SK-N-MC (cell line): Measurements from ENCODE around the gene KLHDC4.

Experiments used
- EZH2 ChIP-seq: fragments of 200-600 bp; sonication (generic); IDR thresholded peaks from one replicate; pipeline ENCODE4 v1.6.1; 2017; ENCODE audit warnings: antibody characterized with exemption
- FOXP2 ChIP-seq: optimal IDR thresholded peaks from 2 replicates; pipeline ENCODE3; 2011; ENCODE audit warnings: mild to moderate bottlenecking, moderate library complexity; ENCODE audit not compliant: insufficient read depth; ENCODE audit errors: extremely low read length, control extremely low read depth
- POLR2AphosphoS5 ChIP-seq: IDR thresholded peaks from 2 replicates; pipeline ENCODE4 v1.6.1; 2012; ENCODE audit warnings: mild to moderate bottlenecking, low read depth, low read length, borderline replicate concordance

GRCh38 chr16:87706278-87707000 lies 59.3 kb downstream of the KLHDC4 start:
- TF ChIP-seq POLR2AphosphoS5: no peak
- TF ChIP-seq EZH2: no peak
- TF ChIP-seq FOXP2: no peak
